ENCODE data around the gene SNX1.
A peak's percentile ranks its signal among the peaks of the same experiment; 100 is the strongest.

SNX1 gene

DNA sequence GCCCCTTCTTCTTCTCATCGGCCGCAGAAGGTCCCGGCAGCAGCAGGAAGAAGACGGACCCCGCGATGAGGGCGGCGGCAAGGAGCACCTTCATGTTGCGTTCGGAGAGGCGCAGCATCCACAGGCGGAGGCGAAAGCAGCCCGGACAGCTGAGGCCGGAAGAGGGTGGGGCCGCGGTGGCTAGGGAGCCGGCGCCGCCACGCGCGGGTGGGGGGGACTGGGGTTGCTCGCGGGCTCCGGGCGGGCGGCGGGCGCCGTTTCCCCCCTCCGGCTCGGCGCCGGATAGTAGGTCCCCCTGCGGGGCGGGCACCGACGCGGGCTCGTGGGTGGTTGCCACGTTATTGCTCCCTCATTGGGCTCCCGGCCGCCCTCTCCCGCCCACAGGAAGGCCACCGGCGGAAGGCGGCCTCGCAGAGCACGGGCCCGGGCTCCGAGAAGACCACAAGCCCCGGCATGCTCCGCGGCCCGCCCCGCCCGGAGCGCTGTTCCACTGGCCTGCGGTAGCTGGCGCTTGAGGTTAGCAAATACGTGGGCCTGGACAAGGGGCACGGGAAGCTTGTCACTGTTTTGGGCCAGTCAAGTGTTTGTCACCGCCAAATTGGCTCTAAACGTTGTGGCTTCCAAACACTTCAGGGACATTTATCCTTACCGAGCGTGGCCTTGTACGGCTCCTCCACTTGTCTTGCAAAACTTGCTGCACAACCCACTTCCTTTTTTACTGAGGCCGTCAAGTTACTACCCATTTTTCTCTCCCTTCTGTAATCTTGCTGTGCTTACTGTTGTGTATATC is 67.3 kb downstream of the SNX1 start, which contains the start of gene PPIB:
TSS of gene PPIB (minus strand) at position 154 of the 790 bp plus-strand sequence. CDS start at position 118, 36 bp downstream.
- TF ChIP-seq CTCF (conservative IDR thresholded peaks at IDR 0.05; ENCODE audit: low read depth, low read length): peak; percentile 47
- H3K4me3 ChIP-seq (ENCODE audit: low read length): peak within 1 kb of the TSS; percentile 91
- peak; percentile 90 for DNase-seq (ENCODE audit: low read depth)

- no peak for DNase-seq (ENCODE audit: low read depth)
- peak overlapping the region; percentile 38 for H3K4me3 ChIP-seq (ENCODE audit: low read length)
- TF ChIP-seq CTCF (conservative IDR thresholded peaks at IDR 0.05; ENCODE audit: low read depth, low read length): no peak
These were observed 68.0 kb downstream of the SNX1 start for GRCh38 chr15:64163659-64164362.

GRCh38 chr15:64164436-64164835 is 68.7 kb downstream of the SNX1 start:
- no peak for TF ChIP-seq CTCF (conservative IDR thresholded peaks at IDR 0.05; ENCODE audit: low read depth, low read length)
- DNase-seq (ENCODE audit: low read depth): no peak
- no peak overlapping the region for H3K4me3 ChIP-seq (ENCODE audit: low read length)

GRCh38 chr15:64166102-64166890 is 70.5 kb downstream of the SNX1 start:
- TF ChIP-seq CTCF (conservative IDR thresholded peaks at IDR 0.05; ENCODE audit: low read depth, low read length): no peak
- DNase-seq (ENCODE audit: low read depth): no peak
- no peak overlapping the region for H3K4me3 ChIP-seq (ENCODE audit: low read length)

- H3K4me3 ChIP-seq (ENCODE audit: low read length): no peak overlapping the region
- DNase-seq (ENCODE audit: low read depth): no peak
- no peak for TF ChIP-seq CTCF (conservative IDR thresholded peaks at IDR 0.05; ENCODE audit: low read depth, low read length)
These were observed 84.5 kb downstream of the SNX1 start for GRCh38 chr15:64180235-64180824.

DNA sequence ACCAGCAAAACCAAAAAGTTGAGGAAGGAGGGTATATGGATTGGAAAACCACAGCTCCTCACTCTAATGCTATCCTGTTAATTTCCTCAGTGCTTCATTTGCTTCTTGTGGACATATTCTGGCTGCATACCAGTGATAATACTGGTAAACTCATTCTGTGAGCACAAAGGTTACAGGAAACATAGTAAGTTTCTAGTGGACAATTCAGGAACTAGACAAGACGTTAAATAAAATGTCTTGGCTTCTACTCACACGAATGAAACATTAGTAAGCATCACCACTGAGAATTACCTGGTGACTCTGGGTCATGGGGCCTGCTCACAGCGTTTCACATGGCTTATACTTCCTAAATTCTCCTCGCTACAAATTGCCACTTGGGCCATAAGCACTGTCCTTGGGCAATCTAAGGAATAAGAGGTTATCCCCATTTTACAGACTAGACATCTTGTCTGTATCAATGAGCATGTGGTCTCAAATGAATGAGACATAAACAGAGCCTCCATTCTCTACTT is 87.1 kb downstream of the SNX1 start:
- DNase-seq (ENCODE audit: low read depth): no peak
- H3K4me3 ChIP-seq (ENCODE audit: low read length): no peak overlapping the region
- no peak for TF ChIP-seq CTCF (conservative IDR thresholded peaks at IDR 0.05; ENCODE audit: low read depth, low read length)

All from retinal pigment epithelial cell (primary cell).